Left colon (tissue), 2 donors: ENCODE results near the gene VSIG10. TPM values are rescaled to one million over a fixed set of nuclear protein-coding genes. Genes with fewer than 3 reads are reported as not detected.
"Not testable (repeated sequence)": the region's sequence is repeated elsewhere in the genome, so short reads cannot be mapped to it uniquely, and the experiment has no call there.

Source experiments
- ATAC-seq: fragments of 200-7000 bp; cut with Tn5 transposase; one replicate; pipeline ENCODE4 v1.9.1; 2020; ENCODE audit warnings: mild to moderate bottlenecking, moderate library complexity
- DNase-seq, 2 donors: peaks; one replicate each; pipeline ENCODE4 v3.0.0-alpha.2; 2020
- intact Hi-C, 2 donors: fragments of 100-400 bp; cut with DNase I in 1 of 2; cut with micrococcal nuclease in 1 of 2; formaldehyde crosslinking; loops; one replicate each; pipeline versions ENCODE4 v1.11.2 to v1.14.0; 2022; cut with DNase I, micrococcal nuclease
- long read RNA-seq: library from polyadenylated mRNA; unstranded; transcript quantifications from one replicate; pipeline ENCODE4 v2.0.0, GENCODE V29; 2021
- total RNA-seq, 2 donors: library from RNA; stranded (reverse); fragmentation: NEBNext Ultra II Directional; extraction: Animal tissue kit (Norgen Biotek cat#: 25700); gene quantifications; one replicate each; pipeline ENCODE4 v1.2.1, GENCODE V29; 2021
- donor health status: DM: no; HTN: no; CAD: no.
- donor health status: DM: yes; HTN: yes; CAD: no.

The VSIG10 gene
- total RNA-seq: 10 to 100 TPM; 86.7 to 95.7 TPM
- long read RNA-seq, transcript VSIG10-209 (2 exons, 730 nt): major isoform, 37 of 43 reads
- long read RNA-seq, partial matches to known transcripts: 0 of 43 reads
- long read RNA-seq, other reads (novel, unspliced or antisense): 6 of 43 reads

- ATAC-seq (peak; percentile 90), DNase-seq (peak; percentile 81 to 84)
- intact Hi-C loops: no loop called here
Measured at GRCh38 chr12:118103601-118104382, at the start of gene VSIG10. Gene VSIG10, minus strand, starts transcription at chr12:118104011. Its CDS starts 340 bp downstream, at chr12:118103671.

GRCh38 chr12:118151755-118152154, 47.9 kb upstream of the VSIG10 start:
- DNase-seq: no peak
- ATAC-seq: no peak
- intact Hi-C loops: no loop called here

GRCh38 chr12:118150625-118151024, 46.8 kb upstream of the VSIG10 start:
- DNase-seq (no peak), ATAC-seq (no peak)
- intact Hi-C loops: no loop called here

GRCh38 chr12:118148287-118148686, 44.5 kb upstream of the VSIG10 start:
- ATAC-seq (peak; percentile 9), DNase-seq (no peak)
- intact Hi-C loops: no loop called here

GRCh38 chr12:118145798-118146156, 42.0 kb upstream of the VSIG10 start:
- ATAC-seq: no peak
- intact Hi-C loops: no loop called here
- no peak for DNase-seq

- intact Hi-C loops: no loop called here
- ATAC-seq (no peak), DNase-seq (no peak)
Measured at GRCh38 chr12:118145113-118145797, 41.4 kb upstream of the VSIG10 start.

GRCh38 chr12:118144499-118144898, 40.7 kb upstream of the VSIG10 start:
- intact Hi-C loops: no loop called here
- DNase-seq: no peak
- ATAC-seq: no peak

GRCh38 chr12:118140825-118141224, 37.0 kb upstream of the VSIG10 start:
- ATAC-seq: no peak

GRCh38 chr12:118137148-118137678, 33.4 kb upstream of the VSIG10 start:
- no peak for ATAC-seq
- DNase-seq: no peak
- intact Hi-C loops: no loop called here

More at GRCh38 chr12:118140825-118141224, 37.0 kb upstream of the VSIG10 start:
- intact Hi-C loops: no loop called here
- no peak for DNase-seq

GRCh38 chr12:118136559-118137003, 32.8 kb upstream of the VSIG10 start:
- intact Hi-C loops: no loop called here
- ATAC-seq (peak; percentile 51), DNase-seq (peak; percentile 64 to 75)

- intact Hi-C loops: no loop called here
- DNase-seq: peak; percentile 96 to 98
- ATAC-seq: peak; percentile 97
Measured at GRCh38 chr12:118135788-118136558, 32.2 kb upstream of the VSIG10 start, which contains the start of gene PEBP1. Gene PEBP1, plus strand, starts transcription at chr12:118136124. Its CDS starts 86 bp downstream, at chr12:118136210.

GRCh38 chr12:118129436-118129835, 25.6 kb upstream of the VSIG10 start:
- ATAC-seq, DNase-seq, intact Hi-C loops: not testable (repeated sequence)

- ATAC-seq (no peak), DNase-seq (no peak)
- intact Hi-C loops: no loop called here
Measured at GRCh38 chr12:118127867-118128266, 24.1 kb upstream of the VSIG10 start.

GRCh38 chr12:118126119-118126757, 22.4 kb upstream of the VSIG10 start:
- peak; percentile 81 for ATAC-seq
- intact Hi-C loops: no loop called here
- peak; percentile 55 to 74 for DNase-seq

GRCh38 chr12:118125743-118126118, 21.9 kb upstream of the VSIG10 start:
- ATAC-seq: no peak
- intact Hi-C loops: no loop called here

GRCh38 chr12:118124333-118124874, 20.6 kb upstream of the VSIG10 start:
- no peak for DNase-seq
- peak; percentile 45 for ATAC-seq
- intact Hi-C loops: no loop called here

More at GRCh38 chr12:118125743-118126118, 21.9 kb upstream of the VSIG10 start:
- no peak for DNase-seq

- intact Hi-C loops: no loop called here
- ATAC-seq (no peak), DNase-seq (no peak)
Measured at GRCh38 chr12:118122264-118122663, 18.5 kb upstream of the VSIG10 start.
